B cell (primary cell): Measurements from ENCODE around the gene HOMER1.

ENCODE experiments used
- CTCF ChIP-seq: fragments of 200-600 bp; IDR thresholded peaks from one replicate; pipeline ENCODE4 v1.8.0; 2022; ENCODE audit warnings: antibody characterized with exemption, mild to moderate bottlenecking
- EZH2 ChIP-seq: IDR thresholded peaks from 2 replicates; pipeline ENCODE4 v1.6.1; 2012; ENCODE audit warnings: borderline replicate concordance, low read depth, mild to moderate bottlenecking, moderate library complexity, low read length; ENCODE audit not compliant: insufficient read depth, poor library complexity, severe bottlenecking

- TF ChIP-seq CTCF (no peak), EZH2 (no peak)
Observed at GRCh38 chr5:79547982-79548381, 34.0 kb upstream of the HOMER1 start.
